ENCODE data around the gene MAB21L3.

Gene MAB21L3

DNA sequence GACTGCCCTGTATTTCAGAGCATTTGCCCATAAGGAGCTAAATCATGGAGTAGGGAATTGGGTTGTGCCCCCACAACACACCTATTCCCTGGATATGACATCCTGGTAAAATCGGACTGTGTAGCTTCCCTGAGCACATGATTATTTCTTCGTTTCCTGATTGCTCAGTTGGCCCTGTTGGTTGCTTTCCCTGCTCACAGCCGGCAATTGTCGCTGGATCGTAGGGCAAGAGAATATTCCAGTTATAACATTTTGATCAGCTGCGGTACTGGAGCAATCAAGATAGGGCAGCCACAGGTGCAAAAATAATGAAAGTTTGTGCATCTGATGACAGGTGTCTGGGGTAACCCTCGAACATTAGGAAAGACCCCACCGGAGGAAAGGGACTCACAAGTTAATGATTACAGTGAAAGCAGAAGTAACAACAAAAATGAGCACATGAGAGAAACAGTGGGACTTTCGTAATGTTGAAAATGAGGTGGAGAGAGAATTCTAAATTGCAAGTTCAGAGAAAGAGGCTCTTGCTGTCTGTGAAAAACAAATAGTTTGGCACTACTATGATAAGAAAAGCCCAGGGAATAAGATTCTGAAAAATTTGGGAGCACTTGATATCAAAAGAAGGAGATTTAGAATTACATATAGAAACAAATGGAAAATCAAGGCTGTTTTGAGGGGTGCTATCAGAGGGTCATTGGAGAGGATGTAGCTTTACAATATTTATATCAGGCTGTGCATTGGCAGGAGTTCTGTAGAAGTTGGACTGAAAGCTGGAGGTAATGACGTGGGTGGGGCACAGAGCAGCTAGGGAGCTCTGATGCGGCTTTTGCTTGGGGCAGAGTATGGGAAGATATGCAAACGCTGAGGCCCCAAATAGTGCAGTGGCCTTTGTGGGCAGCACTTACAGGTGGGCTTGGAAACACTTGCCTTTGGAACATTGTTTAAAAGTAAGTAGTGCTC, at the start of gene MAB21L3:
MAB21L3 (plus strand) TSS at position 833 of the 957 bp plus-strand sequence. CDS start 1,217 bp downstream, outside the sequence.
- no peak for DNase-seq (ENCODE audit: low read depth)

DNA sequence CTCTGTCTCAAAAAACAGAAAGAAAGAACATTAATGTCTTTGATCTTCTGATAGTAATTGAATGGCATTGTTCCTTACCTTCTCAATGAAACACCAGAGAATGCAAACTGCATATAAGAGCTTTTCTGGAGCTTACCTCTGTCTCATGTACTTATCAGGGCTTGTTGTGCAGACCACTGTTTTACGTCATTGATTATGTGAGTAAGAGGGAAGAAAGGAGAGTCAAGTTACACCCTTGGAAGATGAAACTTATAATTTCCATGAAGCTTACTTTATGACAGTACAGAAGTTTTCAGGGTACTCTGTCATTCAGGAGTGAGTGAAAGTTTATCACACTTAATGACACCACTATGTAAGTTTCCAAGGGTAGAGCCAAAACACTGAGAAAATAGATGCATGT, 49.0 kb upstream of the MAB21L3 start:
- peak; percentile 7 for DNase-seq (ENCODE audit: low read depth)

- DNase-seq (ENCODE audit: low read depth), result peak; percentile 26
Observed at GRCh38 chr1:116064616-116065015, 46.6 kb upstream of the MAB21L3 start.

- peak; percentile 76 for DNase-seq (ENCODE audit: low read depth)
Observed at GRCh38 chr1:116066868-116067565, 44.2 kb upstream of the MAB21L3 start.

DNA sequence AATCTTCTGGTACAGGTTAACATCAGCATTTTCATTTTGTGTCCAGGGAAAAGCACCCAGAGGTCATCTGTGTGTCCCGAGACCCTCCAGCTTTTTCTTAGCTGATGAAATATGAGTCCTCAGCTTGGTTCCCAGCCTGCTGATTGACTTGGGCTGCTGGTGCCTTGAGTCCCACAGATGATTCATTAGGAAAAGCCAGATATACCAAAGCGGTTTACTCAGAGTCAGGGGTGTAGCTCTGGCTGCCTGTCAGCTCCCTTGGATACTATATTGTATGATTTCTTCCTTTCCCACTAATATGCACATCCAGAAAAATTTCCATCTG, 43.7 kb upstream of the MAB21L3 start:
- peak; percentile 86 for DNase-seq (ENCODE audit: low read depth)

GRCh38 chr1:116075575-116075974, 35.6 kb upstream of the MAB21L3 start:
- no peak for DNase-seq (ENCODE audit: low read depth)

GRCh38 chr1:116075990-116076389, 35.2 kb upstream of the MAB21L3 start:
- peak; percentile 8 for DNase-seq (ENCODE audit: low read depth)

DNA sequence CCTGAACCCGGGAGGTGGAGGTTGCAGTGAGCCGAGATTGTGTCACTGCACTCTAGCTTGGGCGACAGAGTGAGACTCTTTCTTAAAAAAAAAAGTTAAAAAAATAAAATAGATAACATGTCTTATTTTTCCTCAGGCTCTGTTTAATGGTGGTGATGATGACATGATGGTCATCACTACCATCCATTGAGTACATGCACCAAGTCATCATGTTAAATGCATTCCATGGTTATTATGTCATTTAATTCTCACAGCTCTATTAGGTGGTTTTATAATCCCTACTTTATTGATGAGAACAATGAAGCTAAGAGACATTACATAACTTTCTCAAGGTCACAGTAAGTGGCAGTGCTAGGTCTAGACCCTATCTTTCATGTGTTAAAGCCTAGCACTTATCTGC, 34.4 kb upstream of the MAB21L3 start:
- no peak for DNase-seq (ENCODE audit: low read depth)

DNA sequence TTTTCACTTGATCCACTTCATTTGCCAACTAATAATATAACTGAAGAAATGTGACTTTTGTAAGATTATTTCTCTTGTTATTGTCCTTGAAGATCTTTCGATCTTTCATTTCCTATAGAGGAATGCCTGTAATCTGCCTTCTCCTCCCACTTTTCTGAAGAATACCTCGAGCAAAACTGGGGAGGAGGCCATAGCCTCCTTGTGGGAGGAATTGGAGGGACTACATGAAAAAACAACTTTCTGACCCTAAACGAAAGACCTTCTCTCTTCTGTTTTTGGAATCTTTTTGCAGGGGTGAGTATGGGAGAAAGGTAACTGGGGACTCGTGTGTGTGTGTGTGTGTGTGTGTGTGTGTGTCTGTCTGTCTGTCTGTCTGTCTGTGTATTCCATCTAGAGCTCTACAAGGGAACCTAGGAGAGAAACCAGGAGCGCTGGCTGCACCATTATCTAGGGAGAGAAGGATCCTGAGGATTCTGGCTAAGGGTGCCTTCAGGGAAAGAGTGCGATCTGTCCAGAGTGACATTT, 32.4 kb upstream of the MAB21L3 start:
- no peak for DNase-seq (ENCODE audit: low read depth)

- no peak for DNase-seq (ENCODE audit: low read depth)
Observed at GRCh38 chr1:116087628-116088027, 23.6 kb upstream of the MAB21L3 start.

GRCh38 chr1:116089870-116090269, 21.3 kb upstream of the MAB21L3 start:
- no peak for DNase-seq (ENCODE audit: low read depth)

- DNase-seq (ENCODE audit: low read depth), result no peak
Observed at GRCh38 chr1:116091083-116091482, 20.1 kb upstream of the MAB21L3 start.

GRCh38 chr1:116092752-116093489, 18.3 kb upstream of the MAB21L3 start:
- DNase-seq (ENCODE audit: low read depth), result no peak

- no peak for DNase-seq (ENCODE audit: low read depth)
Observed at GRCh38 chr1:116095027-116095426, 16.2 kb upstream of the MAB21L3 start.

DNA sequence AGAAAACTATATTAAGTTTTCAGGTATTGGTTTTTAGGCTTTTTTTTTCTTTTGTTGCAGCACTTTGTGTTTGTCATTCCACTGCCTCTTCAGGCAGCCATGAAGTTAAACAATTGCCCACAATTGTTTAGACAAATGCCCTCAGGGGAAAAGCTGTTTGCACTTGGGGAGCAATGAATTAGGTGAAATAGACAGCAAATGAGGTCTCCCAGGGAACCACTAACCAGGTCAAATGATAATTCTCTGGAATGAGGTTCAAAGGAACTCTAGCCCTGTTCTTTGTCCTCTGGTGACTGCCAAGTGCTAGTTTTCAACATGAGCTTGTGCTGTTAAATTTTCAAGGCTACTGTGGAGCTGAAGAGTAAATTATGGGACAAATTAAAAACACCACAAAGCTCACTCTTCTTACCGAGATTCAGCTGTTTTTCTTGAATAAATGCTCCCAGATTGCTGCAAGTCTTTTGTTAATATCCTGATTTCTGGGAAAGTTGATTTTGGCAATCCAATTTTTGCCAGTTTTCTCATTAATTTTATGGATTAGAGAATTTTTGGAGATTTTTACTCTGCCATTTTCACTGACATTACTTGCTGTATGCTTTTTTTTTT, 15.1 kb upstream of the MAB21L3 start:
- DNase-seq (ENCODE audit: low read depth), result no peak

DNA sequence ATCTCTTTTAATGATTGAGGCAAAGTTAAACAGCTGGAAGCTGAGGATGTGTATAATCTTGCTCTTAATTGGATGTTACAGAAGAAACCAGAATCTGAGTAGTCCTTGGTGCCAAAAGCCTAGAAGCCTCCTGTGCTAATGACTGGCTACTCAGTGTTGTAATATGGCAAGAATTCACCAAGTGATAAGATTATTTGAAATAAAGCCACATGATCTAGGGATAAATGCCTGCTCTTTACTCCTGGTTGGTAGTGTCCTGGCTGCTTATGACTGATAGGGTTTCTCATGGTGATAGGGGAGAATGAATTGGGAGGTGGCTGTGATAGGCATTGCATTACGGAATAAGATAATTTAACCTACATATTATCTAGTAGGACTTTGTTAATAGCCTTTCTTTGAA, 13.6 kb upstream of the MAB21L3 start:
- no peak for DNase-seq (ENCODE audit: low read depth)

- DNase-seq (ENCODE audit: low read depth), result no peak
Observed at GRCh38 chr1:116099379-116099778, 11.8 kb upstream of the MAB21L3 start.

DNA sequence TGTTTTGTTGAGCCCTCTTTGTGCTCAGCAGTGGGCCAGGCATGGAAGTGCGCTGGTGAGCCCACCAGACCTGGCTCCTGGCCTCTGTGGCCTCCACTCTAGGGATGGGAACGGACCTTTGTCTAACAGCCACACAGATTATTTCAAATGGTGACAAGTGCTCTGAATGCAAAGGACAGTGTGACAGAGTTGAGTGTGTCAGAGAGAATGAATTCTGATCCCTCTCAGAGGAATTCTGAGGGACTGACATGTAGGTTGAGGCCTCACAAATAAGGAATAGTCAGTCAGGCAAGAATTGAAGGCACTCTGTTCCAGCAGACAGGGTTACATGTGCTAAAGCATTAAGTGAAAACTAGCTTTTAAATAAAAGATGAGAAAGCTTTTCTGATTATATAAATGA, 11.3 kb upstream of the MAB21L3 start:
- DNase-seq (ENCODE audit: low read depth), result no peak

DNA sequence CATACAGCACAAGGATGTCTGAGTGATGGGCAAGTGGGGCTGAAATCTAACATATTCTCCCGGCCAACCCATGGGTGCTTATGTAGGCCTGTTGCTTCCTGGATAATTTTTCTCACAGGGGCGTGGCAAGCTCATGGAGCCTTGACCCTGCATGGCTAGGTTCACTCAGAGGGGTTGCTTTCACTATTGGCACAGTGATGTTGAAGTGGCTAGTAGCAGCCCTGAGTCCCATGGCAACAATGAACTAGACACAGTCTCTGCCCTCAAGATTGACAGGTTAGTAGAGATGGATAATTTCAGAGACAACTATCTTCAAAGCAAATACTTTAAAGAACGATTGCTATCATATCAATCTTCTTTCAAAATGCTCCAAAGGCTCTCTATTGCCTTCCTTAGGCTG, 6.5 kb upstream of the MAB21L3 start:
- DNase-seq (ENCODE audit: low read depth), result no peak

DNA sequence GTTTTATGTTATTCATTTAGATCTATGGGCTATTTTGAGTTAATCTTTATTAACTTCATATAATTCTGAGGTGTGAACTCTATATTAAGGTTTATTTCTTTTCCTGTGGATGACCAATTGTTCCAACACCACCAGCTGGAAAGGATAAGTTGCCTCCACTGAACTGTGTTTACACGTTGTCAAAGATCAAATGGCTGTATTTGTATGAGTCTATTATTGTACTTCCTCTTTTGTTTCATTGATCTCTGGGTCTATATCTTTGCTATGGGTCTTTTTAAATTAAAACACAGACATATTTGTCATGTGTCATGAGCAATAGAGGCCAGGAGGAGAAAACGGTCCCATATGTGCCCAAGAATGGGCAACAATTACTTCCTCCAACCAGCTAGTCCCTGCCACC, 5.2 kb upstream of the MAB21L3 start:
- DNase-seq (ENCODE audit: low read depth), result no peak

GRCh38 chr1:116106646-116107045, 4.6 kb upstream of the MAB21L3 start:
- DNase-seq (ENCODE audit: low read depth), result no peak

- no peak for DNase-seq (ENCODE audit: low read depth)
Observed at GRCh38 chr1:116107371-116107770, 3.8 kb upstream of the MAB21L3 start.
